Measurements from ENCODE around the gene MRPS34. TPM values are rescaled to one million over a fixed set of nuclear protein-coding genes. Genes with fewer than 3 reads are reported as not detected.

MRPS34 gene
- total RNA-seq, 4 donors from 2014 or later: 56.8 to 84.2 (median 78.6) TPM

GRCh38 chr16:1769402-1770300 lies 3.3 kb downstream of the MRPS34 start:
- TF ChIP-seq, protein P1, sequence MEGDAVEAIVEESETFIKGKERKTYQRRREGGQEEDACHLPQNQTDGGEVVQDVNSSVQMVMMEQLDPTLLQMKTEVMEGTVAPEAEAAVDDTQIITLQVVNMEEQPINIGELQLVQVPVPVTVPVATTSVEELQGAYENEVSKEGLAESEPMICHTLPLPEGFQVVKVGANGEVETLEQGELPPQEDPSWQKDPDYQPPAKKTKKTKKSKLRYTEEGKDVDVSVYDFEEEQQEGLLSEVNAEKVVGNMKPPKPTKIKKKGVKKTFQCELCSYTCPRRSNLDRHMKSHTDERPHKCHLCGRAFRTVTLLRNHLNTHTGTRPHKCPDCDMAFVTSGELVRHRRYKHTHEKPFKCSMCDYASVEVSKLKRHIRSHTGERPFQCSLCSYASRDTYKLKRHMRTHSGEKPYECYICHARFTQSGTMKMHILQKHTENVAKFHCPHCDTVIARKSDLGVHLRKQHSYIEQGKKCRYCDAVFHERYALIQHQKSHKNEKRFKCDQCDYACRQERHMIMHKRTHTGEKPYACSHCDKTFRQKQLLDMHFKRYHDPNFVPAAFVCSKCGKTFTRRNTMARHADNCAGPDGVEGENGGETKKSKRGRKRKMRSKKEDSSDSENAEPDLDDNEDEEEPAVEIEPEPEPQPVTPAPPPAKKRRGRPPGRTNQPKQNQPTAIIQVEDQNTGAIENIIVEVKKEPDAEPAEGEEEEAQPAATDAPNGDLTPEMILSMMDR (IDR thresholded peaks at IDR 0.05): no peak
- ATAC-seq (ENCODE audit: low FRiP score) (no peak), DNase-seq (ENCODE audit: low spot score) (no peak)

DNA sequence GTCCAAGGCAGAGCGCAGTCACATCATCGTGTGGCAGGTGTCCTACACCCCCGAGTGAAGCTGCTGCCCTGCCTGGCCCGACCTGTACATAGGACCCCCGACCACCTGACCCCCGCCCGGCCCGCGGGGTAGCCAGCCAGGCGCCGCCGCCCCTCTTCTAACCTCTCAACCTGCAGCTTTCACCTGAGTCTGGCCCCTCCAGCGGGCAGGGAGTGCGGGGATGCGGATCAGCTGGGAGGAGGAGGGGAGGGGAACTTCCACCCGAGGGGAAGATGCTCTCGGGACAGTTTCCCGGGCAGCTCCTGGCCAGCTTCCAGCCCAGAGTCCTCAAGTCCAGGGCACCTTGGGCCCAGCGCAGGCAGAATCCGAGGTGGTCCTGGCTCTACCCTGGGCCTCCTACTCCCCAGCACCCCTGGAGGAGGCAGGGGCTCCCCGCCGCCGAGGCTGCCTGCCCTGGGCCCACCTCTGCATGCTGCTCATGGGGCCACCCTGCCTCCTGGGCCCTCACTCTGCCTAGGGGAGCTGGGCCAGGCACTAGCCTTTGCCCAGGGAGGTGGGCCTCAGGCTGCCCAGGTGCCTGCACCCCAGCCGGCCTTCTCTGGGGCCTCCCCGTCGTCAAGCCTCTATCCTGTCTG lies 4.0 kb downstream of the MRPS34 start:
- no peak for ATAC-seq (ENCODE audit: low FRiP score)
- TF ChIP-seq, protein P1 (IDR thresholded peaks at IDR 0.05): no peak
- no peak for DNase-seq (ENCODE audit: low spot score)

- TF ChIP-seq, protein P1 (IDR thresholded peaks at IDR 0.05): no peak
- no peak for DNase-seq (ENCODE audit: low spot score)
- no peak for ATAC-seq (ENCODE audit: low FRiP score)
Observed at GRCh38 chr16:1768061-1768766, 4.7 kb downstream of the MRPS34 start.

- no peak for DNase-seq (ENCODE audit: low spot score)
- no peak for ATAC-seq (ENCODE audit: low FRiP score)
- TF ChIP-seq, protein P1 (IDR thresholded peaks at IDR 0.05): no peak
Observed at GRCh38 chr16:1767116-1767994, 5.6 kb downstream of the MRPS34 start.

DNA sequence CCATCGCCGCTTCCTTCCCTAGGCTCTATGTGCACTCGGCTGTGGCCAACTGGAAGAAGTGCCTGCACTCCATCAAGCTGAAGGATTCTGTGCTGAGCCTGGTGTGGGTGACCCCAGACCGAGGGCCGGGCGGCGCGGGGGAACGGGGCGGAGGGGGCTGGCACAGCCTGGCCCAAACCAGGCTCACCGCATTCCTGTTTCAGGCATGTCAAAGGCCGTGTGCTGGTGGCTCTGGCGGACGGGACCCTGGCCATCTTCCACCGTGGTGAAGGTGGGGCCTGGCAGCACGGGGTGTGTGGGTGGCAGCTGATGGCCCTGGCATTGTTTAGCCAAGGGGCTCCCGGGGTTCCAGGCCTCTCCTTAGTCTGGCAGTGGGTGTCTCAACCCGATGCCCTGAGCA lies 6.2 kb downstream of the MRPS34 start:
- no peak for ATAC-seq (ENCODE audit: low FRiP score)
- DNase-seq (ENCODE audit: low spot score): no peak
- TF ChIP-seq, protein P1 (IDR thresholded peaks at IDR 0.05): no peak

GRCh38 chr16:1766231-1766630 lies 6.7 kb downstream of the MRPS34 start:
- DNase-seq (ENCODE audit: low spot score): no peak
- TF ChIP-seq, protein P1 (IDR thresholded peaks at IDR 0.05): no peak
- ATAC-seq (ENCODE audit: low FRiP score): no peak
